ENCODE measurements around the gene NR0B1. TPM values are rescaled to one million over a fixed set of nuclear protein-coding genes. Genes with fewer than 3 reads are reported as not detected.

NR0B1 gene
- total RNA-seq, 4 donors from 2014 or later, result not detected

DNA sequence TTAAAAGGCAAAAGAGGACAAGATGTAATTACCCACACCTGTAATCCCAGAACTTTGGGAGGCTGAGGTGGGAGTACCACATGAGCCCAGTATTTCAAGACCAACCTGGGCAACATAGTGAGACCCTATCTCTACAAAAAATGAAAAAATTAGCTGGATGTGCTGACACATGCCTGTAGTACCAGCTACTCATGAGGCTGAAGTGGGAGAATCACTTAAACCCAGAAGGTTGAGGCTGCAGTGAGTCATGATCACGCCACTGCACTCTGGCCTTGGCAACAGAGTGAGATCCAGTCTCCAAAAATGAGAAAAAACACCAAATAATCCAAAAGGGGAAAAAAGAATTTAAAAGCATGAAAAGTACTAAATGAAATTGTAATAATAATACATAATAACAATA lies 30.8 kb downstream of the NR0B1 start:
- Histone ChIP-seq H3K4me3 (no peak overlapping the region), H3K27ac (no peak overlapping the region), H3K36me3 (no peaks in the 10 kb centered on the region), H3K9me3 (no peaks in the 10 kb centered on the region), H3K4me1 (no peaks in the 10 kb centered on the region), H3K27me3 (no peaks in the 10 kb centered on the region)
- no peak for ATAC-seq
- TF ChIP-seq, protein P1, sequence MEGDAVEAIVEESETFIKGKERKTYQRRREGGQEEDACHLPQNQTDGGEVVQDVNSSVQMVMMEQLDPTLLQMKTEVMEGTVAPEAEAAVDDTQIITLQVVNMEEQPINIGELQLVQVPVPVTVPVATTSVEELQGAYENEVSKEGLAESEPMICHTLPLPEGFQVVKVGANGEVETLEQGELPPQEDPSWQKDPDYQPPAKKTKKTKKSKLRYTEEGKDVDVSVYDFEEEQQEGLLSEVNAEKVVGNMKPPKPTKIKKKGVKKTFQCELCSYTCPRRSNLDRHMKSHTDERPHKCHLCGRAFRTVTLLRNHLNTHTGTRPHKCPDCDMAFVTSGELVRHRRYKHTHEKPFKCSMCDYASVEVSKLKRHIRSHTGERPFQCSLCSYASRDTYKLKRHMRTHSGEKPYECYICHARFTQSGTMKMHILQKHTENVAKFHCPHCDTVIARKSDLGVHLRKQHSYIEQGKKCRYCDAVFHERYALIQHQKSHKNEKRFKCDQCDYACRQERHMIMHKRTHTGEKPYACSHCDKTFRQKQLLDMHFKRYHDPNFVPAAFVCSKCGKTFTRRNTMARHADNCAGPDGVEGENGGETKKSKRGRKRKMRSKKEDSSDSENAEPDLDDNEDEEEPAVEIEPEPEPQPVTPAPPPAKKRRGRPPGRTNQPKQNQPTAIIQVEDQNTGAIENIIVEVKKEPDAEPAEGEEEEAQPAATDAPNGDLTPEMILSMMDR (IDR thresholded peaks at IDR 0.05), result no peak
- TF ChIP-seq POLR2AphosphoS5 (IDR thresholded peaks at IDR 0.05), result no peak
- TF ChIP-seq POLR2A (IDR thresholded peaks at IDR 0.05), result no peak
- TF ChIP-seq EP300 (IDR thresholded peaks at IDR 0.05), result no peak
- WGBS, 2 donors (ENCODE audit: low coverage in 1 of 2), result 88% methylated on average over 1 of the region's 1 CpG; no CpG with 5 or more reads in 1 of the 2 donors

DNA sequence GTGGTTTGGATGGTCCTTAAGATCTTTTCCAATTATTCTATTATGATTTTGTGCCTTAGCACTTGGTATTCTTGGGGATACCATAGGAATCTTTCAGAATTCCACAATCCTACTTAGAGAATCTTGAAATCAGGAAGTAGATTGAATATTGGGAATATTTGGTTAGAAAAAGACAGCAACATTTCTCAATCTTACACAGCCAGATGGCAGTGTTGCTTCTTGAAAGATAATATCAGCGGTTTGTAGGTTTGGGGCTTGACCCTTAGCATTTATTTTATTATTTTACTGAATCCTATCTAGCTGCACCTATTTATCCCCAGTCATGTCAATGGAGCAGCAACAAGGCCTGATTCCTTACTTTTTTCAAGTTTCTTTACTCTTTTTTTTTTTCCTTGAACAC lies 33.7 kb downstream of the NR0B1 start:
- 11 to 22% methylated on average over 1 of the region's 1 CpG for WGBS, 2 donors (ENCODE audit: low coverage in 1 of 2)
- TF ChIP-seq POLR2A (IDR thresholded peaks at IDR 0.05) (no peak), EP300 (IDR thresholded peaks at IDR 0.05) (no peak), POLR2AphosphoS5 (IDR thresholded peaks at IDR 0.05) (no peak)
- TF ChIP-seq, protein P1 (IDR thresholded peaks at IDR 0.05), result peak in 1 of 4 experiments; percentile 17

GRCh38 chrX:30270639-30271038 lies 38.6 kb downstream of the NR0B1 start:
- H3K36me3 ChIP-seq, result no peaks in the 10 kb centered on the region
- H3K27ac ChIP-seq, result no peak overlapping the region
- TF ChIP-seq POLR2A (IDR thresholded peaks at IDR 0.05) (no peak), POLR2AphosphoS5 (IDR thresholded peaks at IDR 0.05) (no peak), EP300 (IDR thresholded peaks at IDR 0.05) (no peak)
- TF ChIP-seq, protein P1 (IDR thresholded peaks at IDR 0.05), result no peak
- H3K9me3 ChIP-seq, result no peaks in the 10 kb centered on the region
- H3K4me1 ChIP-seq, result no peaks in the 10 kb centered on the region
- no peak for ATAC-seq
- H3K27me3 ChIP-seq, result no peaks in the 10 kb centered on the region
- H3K4me3 ChIP-seq, result no peak overlapping the region
- 70 to 83% methylated on average over 2 to 3 of the region's 3 CpGs for WGBS, 2 donors (ENCODE audit: low coverage in 1 of 2)

More for the DNA sequence above, 33.7 kb downstream of the NR0B1 start:
- H3K9me3 ChIP-seq, result no peaks in the 10 kb centered on the region
- no peak overlapping the region for H3K27ac ChIP-seq
- no peak for ATAC-seq
- no peak overlapping the region for H3K4me3 ChIP-seq
- no peaks in the 10 kb centered on the region for H3K27me3 ChIP-seq
- no peaks in the 10 kb centered on the region for H3K36me3 ChIP-seq
- no peaks in the 10 kb centered on the region for H3K4me1 ChIP-seq

GRCh38 chrX:30262763-30263162 lies 46.4 kb downstream of the NR0B1 start:
- Histone ChIP-seq H3K27me3 (no peaks in the 10 kb centered on the region), H3K4me1 (no peaks in the 10 kb centered on the region), H3K36me3 (no peaks in the 10 kb centered on the region), H3K4me3 (no peak overlapping the region), H3K27ac (no peak overlapping the region), H3K9me3 (no peaks in the 10 kb centered on the region)
- 82 to 100% methylated on average over 1 of the region's 1 CpG for WGBS, 2 donors (ENCODE audit: low coverage in 1 of 2)
- ATAC-seq, result no peak
- TF ChIP-seq EP300 (IDR thresholded peaks at IDR 0.05), result no peak
- no peak for TF ChIP-seq POLR2A (IDR thresholded peaks at IDR 0.05)
- TF ChIP-seq, protein P1 (IDR thresholded peaks at IDR 0.05), result no peak
- TF ChIP-seq POLR2AphosphoS5 (IDR thresholded peaks at IDR 0.05), result no peak

- Histone ChIP-seq H3K9me3 (no peaks in the 10 kb centered on the region), H3K27me3 (no peaks in the 10 kb centered on the region), H3K27ac (no peak overlapping the region), H3K4me3 (no peak overlapping the region), H3K4me1 (no peaks in the 10 kb centered on the region), H3K36me3 (no peaks in the 10 kb centered on the region)
- no peak for ATAC-seq
- TF ChIP-seq EP300 (IDR thresholded peaks at IDR 0.05) (no peak), POLR2A (IDR thresholded peaks at IDR 0.05) (no peak), POLR2AphosphoS5 (IDR thresholded peaks at IDR 0.05) (no peak)
- TF ChIP-seq, protein P1 (IDR thresholded peaks at IDR 0.05), result no peak
These were observed 48.2 kb downstream of the NR0B1 start for GRCh38 chrX:30261012-30261411.

Data from gastroesophageal sphincter (tissue), 4 donors.